Fibroblast of lung (primary cell): ENCODE data around the gene LITAFD. TPM values are rescaled to one million over a fixed set of nuclear protein-coding genes. Genes with fewer than 3 reads are reported as not detected.
"Not testable (repeated sequence)": the region's sequence is repeated elsewhere in the genome, so short reads cannot be mapped to it uniquely, and the experiment has no call there.

ENCODE experiments used
- DNase-seq, 2 donors: peaks; one replicate each; pipeline versions ENCODE4 v3.0.0 to v3.0.0-alpha.2; 2010; ENCODE audit warnings: low read depth in 2 of 2
- H2AFZ ChIP-seq: 2 replicates; pipeline ENCODE4 v1.5.1; 2012; ENCODE audit warnings: low read length, control low read depth, inconsistent platforms
- H3K27ac ChIP-seq: 2 replicates; pipeline ENCODE4 v1.5.1; 2011; ENCODE audit warnings: low read length, control low read depth; ENCODE audit not compliant: insufficient read depth
- H3K27me3 ChIP-seq: 2 replicates; pipeline ENCODE4 v1.5.1; 2011; ENCODE audit warnings: mild to moderate bottlenecking, low read length; ENCODE audit not compliant: control insufficient read depth, insufficient read depth
- H3K36me3 ChIP-seq: 2 replicates; pipeline ENCODE4 v1.5.1; 2011; ENCODE audit warnings: low read length; ENCODE audit not compliant: control insufficient read depth, insufficient read depth
- H3K4me1 ChIP-seq: 2 replicates; pipeline ENCODE4 v1.5.1; 2011; ENCODE audit warnings: low read length; ENCODE audit not compliant: control insufficient read depth, insufficient read depth; ENCODE audit errors: extremely low read depth
- H3K4me2 ChIP-seq: 2 replicates; pipeline ENCODE4 v1.5.1; 2011; ENCODE audit warnings: low read length, control low read depth; ENCODE audit not compliant: insufficient read depth; ENCODE audit errors: extremely low read depth
- H3K4me3 ChIP-seq, 4 experiments: fragments of 200-600 bp in 1 of 4; sonication (generic) in 1 of 4; replicated peaks in 1 of 4; 2 replicates each; pipeline ENCODE4 v1.5.1; 2011 to 2016; ENCODE audit warnings: low read length in 4 of 4, low read depth in 3 of 4, mild to moderate bottlenecking in 3 of 4, control low read depth in 2 of 4, inconsistent platforms in 1 of 4, mixed read lengths in 1 of 4; ENCODE audit not compliant: insufficient read depth in 1 of 4; ENCODE audit errors: control extremely low read depth in 1 of 4
- H3K79me2 ChIP-seq: 2 replicates; pipeline ENCODE4 v1.5.1; 2012; ENCODE audit warnings: mild to moderate bottlenecking, low read length, inconsistent platforms; ENCODE audit not compliant: control insufficient read depth, insufficient read depth
- H3K9ac ChIP-seq: 2 replicates; pipeline ENCODE4 v1.5.1; 2011; ENCODE audit warnings: mild to moderate bottlenecking, low read length, control low read depth; ENCODE audit not compliant: insufficient read depth
- H3K9me3 ChIP-seq: 2 replicates; pipeline ENCODE4 v1.5.1; 2012; ENCODE audit warnings: low read depth, low read length; ENCODE audit not compliant: control insufficient read depth, insufficient read depth
- H4K20me1 ChIP-seq: 2 replicates; pipeline ENCODE4 v1.5.1; 2011; ENCODE audit warnings: low read length; ENCODE audit not compliant: control insufficient read depth, insufficient read depth; ENCODE audit errors: extremely low read depth
- CTCF ChIP-seq, 2 donors: IDR thresholded peaks in 1 of 2; conservative IDR thresholded peaks in 1 of 2; 1 replicate in 1 of 2; 2 replicates in 1 of 2; pipeline ENCODE4 v1.5.1; 2011 to 2012; ENCODE audit warnings: low read length in 2 of 2, control low read depth in 1 of 2, inconsistent platforms in 1 of 2, low read depth in 1 of 2, mild to moderate bottlenecking in 1 of 2
- EZH2 ChIP-seq: IDR thresholded peaks from 2 replicates; pipeline ENCODE4 v1.5.1; 2012; ENCODE audit warnings: low read length, control low read depth, mild to moderate bottlenecking; ENCODE audit errors: missing control alignments
- polyA plus RNA-seq, 2 donors: library from polyadenylated mRNA; depleted of rRNA in 1 of 2; stranded (reverse) in 1 of 2; unstranded in 1 of 2; fragments of >200 nt; gene quantifications; 2 replicates each; pipeline ENCODE4 v1.2.1, GENCODE V29; 2011 to 2012; ENCODE audit warnings: missing spikeins in 1 of 2
- total RNA-seq: library from RNA; depleted of rRNA; stranded (reverse); fragments of >200 nt; gene quantifications from 2 replicates; pipeline ENCODE4 v1.2.1, GENCODE V29; 2014

The LITAFD gene
- total and polyA plus RNA-seq, 2 donors (not counting 1 experiment from before 2014, with no cell fraction given): not detected

- H3K9me3 ChIP-seq: no peaks in the 10 kb centered on the region
- no peaks in the 10 kb centered on the region for H3K27me3 ChIP-seq
- H3K79me2 ChIP-seq: peaks cover 2% of the 10 kb centered on the region
- H3K4me2 ChIP-seq: no peak overlapping the region
- no peaks in the 10 kb centered on the region for H4K20me1 ChIP-seq
- DNase-seq: no peak
- H3K9ac ChIP-seq: no peak overlapping the region
- TF ChIP-seq CTCF (conservative IDR thresholded peaks at IDR 0.05 in 1 of 2, IDR thresholded peaks at IDR 0.05 in 1 of 2; ENCODE audit: low read depth in 1 of 2, low read length in 2 of 2) (no peak), EZH2 (no peak)
- peaks cover 19% of the 10 kb centered on the region for H3K36me3 ChIP-seq
- no peaks in the 10 kb centered on the region for H3K4me1 ChIP-seq
- no peak overlapping the region for H3K4me3 ChIP-seq
- no peak overlapping the region for H2AFZ ChIP-seq
- H3K27ac ChIP-seq: no peak overlapping the region
Observed at GRCh38 chr16:8915722-8916301, 33.7 kb downstream of the LITAFD start.

DNA sequence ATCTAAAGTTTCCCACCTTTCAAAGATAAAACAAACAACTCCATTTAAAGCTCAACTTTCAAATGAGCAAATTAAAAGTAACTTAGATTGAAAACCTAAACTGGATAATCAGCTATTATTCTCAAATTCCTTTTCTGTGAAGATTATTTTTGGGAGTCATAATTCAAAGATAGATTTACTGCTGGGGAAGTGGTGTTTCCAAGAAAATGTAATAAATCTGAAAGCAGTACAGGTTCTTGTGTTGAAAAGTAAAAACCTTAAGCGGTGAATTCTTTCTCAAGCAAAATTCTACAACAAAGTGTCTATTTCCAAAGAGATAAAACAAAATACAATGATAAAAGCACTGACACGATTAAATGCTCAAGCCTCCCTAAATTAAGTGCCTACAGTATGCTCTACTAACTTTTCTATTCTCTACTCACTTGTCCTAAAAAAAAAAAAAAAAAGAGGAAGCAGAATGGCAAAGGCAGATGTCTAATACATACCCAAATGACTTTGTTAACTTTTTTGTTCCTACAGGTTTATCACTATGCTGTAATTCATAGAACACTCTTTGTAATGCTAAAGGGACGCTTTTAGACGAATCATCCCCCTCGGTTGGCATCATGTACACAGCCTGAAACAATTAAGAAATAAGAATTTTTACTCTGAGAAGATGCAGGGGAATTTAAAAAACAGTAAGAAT is 34.5 kb downstream of the LITAFD start:
- Histone ChIP-seq H3K36me3 (peaks cover 20% of the 10 kb centered on the region), H3K9ac (no peak overlapping the region), H3K4me3 (no peak overlapping the region), H3K4me2 (no peak overlapping the region), H3K9me3 (no peaks in the 10 kb centered on the region), H4K20me1 (no peaks in the 10 kb centered on the region), H3K79me2 (peaks cover 2% of the 10 kb centered on the region), H3K27ac (no peak overlapping the region), H2AFZ (no peak overlapping the region), H3K27me3 (no peaks in the 10 kb centered on the region), H3K4me1 (no peaks in the 10 kb centered on the region)
- no peak for TF ChIP-seq EZH2
- TF ChIP-seq CTCF (conservative IDR thresholded peaks at IDR 0.05 in 1 of 2, IDR thresholded peaks at IDR 0.05 in 1 of 2; ENCODE audit: low read depth in 1 of 2, low read length in 2 of 2): no peak
- no peak for DNase-seq

DNA sequence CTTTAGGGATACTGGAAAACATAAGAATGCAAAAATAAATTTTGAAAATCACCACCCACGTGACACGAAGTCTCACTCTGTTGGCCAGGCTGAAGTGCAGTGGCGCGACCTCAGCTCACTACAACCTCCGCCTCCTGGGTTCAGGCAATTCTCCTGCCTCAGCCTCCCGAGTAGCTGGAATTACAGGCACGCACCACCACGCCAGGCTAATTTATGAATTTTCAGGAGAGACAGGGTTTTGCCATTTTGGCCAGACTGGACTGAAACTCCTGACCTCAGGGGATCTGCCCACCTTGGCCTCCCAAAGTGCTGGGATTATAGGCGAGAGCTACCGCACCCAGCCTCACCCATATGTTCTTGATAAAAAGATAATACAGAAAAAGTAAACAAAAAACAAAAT is 35.2 kb downstream of the LITAFD start:
- not testable (repeated sequence) for H3K9me3 ChIP-seq, H3K27ac ChIP-seq, H4K20me1 ChIP-seq, H2AFZ ChIP-seq, H3K4me1 ChIP-seq, H3K27me3 ChIP-seq, H3K9ac ChIP-seq, DNase-seq, H3K4me3 ChIP-seq, H3K4me2 ChIP-seq, H3K79me2 ChIP-seq
- H3K36me3 ChIP-seq: peaks cover 21% of the 10 kb centered on the region
